ENCODE results near the gene RFC1. TPM values are rescaled to one million over a fixed set of nuclear protein-coding genes. Genes with fewer than 3 reads are reported as not detected.

Gene RFC1
- polyA plus RNA-seq, 1 experiment = 18.1 TPM

Small RNA genes within 50 kb of the gene (small RNA-seq; reads per million reads assigned to genes)
- not detected for gene MIR5591 (ENCODE audit: insufficient read length, low read depth, low replicate concordance)
- gene RNU6-32P (ENCODE audit: insufficient read length, low read depth, low replicate concordance) = not detected
- not detected for gene RNU6-887P (ENCODE audit: insufficient read length, low read depth, low replicate concordance)

Other genes with a start within 250 kb of the RFC1 start
- 21.4 and 30.2 TPM in 2 replicates for gene WDR19, start 183.8 kb downstream of the RFC1 start, polyA plus RNA-seq (2011; rRNA removed)
- not detected in 2 replicates for gene KLB, start 40.6 kb upstream of the RFC1 start, polyA plus RNA-seq (2011; rRNA removed)
- 458 and 1,469 TPM in 2 replicates for gene RPL9, start 92.6 kb upstream of the RFC1 start, polyA plus RNA-seq (2011; rRNA removed)
- 5.1 and 8.0 TPM in 2 replicates for gene LIAS, start 92.7 kb upstream of the RFC1 start, polyA plus RNA-seq (2011; rRNA removed)
- gene UGDH, start 161.1 kb upstream of the RFC1 start, polyA plus RNA-seq (2011; rRNA removed) = 27.9 and 55.4 TPM in 2 replicates

Data from BJ (cell line).